Measurements from ENCODE around the gene TRAF3IP1. TPM values are rescaled to one million over a fixed set of nuclear protein-coding genes. Genes with fewer than 3 reads are reported as not detected.

Gene TRAF3IP1
- total RNA-seq, 2 experiments from 2014 or later: 8.6 to 8.7 TPM

DNA sequence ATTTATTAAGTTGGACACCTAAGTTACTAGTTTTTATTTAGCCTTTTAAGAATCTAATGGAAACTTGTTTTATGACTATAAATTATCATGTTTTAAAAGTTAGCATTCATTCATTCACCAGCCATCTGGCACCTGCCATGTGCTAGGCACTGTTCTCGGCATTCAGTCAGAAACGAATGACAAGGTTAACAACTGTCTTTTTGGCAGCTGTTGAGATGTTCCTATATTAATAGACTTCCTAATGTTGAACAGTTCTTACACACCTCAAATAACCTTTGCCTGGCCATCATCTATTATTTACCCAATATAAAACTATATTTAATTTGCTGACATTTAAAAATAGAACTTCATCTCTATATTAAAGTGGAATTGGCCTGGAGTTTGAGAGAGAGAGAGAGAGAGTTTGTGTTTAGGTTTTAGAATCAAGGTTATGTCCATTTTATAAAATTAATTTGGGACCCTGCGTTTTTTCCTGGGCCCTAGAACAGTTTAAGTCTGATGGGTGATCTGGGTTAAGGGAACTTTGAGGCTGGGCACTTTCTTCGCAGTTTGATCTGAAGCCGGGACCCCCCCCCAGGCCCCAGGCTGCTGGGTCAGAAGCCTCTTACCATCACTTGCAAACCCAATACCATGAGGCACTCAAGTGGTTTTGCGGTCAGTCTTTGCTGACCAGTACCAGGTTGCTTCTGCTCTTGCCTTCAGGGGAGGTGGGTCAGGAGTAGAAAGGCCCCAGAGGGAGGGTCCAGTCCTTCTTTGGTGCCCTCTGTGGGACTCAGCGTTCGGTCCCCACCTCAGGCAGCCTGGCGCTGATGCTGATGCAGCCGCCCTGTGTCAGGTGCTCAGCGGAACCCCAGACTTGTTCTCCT, 58.1 kb downstream of the TRAF3IP1 start:
- H3K4me1 Mint-ChIP-seq: peaks cover 33% of the 10 kb centered on the region
- no peaks in the 10 kb centered on the region for H3K9me3 Mint-ChIP-seq
- no peak overlapping the region for H3K27ac Mint-ChIP-seq
- H3K27me3 Mint-ChIP-seq: no peaks in the 10 kb centered on the region
- peaks cover 13% of the 10 kb centered on the region for H3K36me3 Mint-ChIP-seq
- ATAC-seq (ENCODE audit: low read depth) (no peak), DNase-seq (no peak)
- POLR2A ChIA-PET: no interaction called here
- no peak overlapping the region for H3K4me3 Mint-ChIP-seq

DNA sequence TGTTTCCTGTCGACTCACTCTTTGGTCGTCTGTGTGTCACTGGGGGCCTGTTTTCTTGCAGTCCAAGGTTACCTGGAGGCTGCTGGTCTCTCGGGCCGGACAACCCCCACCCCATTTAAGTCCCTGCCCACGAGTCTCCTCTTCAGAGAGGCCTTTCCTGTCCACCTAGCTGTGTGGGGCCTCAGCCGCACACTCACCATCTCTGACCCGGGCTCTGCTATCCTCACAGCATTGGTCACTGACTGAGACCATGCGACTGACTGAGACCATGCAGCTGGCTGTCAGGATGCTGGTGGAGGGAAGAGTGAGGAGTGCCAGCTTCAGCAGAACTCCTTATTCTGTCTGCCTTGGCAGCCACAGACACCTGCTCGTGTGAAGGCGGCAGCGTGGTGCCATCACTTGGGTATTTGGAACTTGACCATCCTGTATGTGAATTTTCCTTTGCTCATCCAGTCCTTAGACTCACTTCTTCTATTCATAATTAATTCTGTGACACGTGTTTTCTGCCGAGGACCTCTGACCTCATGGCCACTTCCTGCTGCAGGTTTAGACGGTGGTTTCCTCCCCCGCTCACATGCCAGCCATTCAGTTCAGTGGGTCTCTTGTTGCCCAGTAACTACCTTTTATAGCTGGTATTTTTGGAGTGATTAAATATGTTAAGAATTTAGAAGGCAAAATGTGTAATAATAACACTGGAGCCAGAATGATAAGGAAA, 58.9 kb downstream of the TRAF3IP1 start:
- H3K27ac Mint-ChIP-seq: peak overlapping the region; percentile 56
- peak; percentile 73 for ATAC-seq (ENCODE audit: low read depth)
- H3K36me3 Mint-ChIP-seq: peaks cover 9% of the 10 kb centered on the region
- peaks cover 33% of the 10 kb centered on the region for H3K4me1 Mint-ChIP-seq
- DNase-seq: peak; percentile 50
- no peaks in the 10 kb centered on the region for H3K27me3 Mint-ChIP-seq
- peak overlapping the region; percentile 60 for H3K4me3 Mint-ChIP-seq
- POLR2A ChIA-PET: no interaction called here
- H3K9me3 Mint-ChIP-seq: no peaks in the 10 kb centered on the region

DNA sequence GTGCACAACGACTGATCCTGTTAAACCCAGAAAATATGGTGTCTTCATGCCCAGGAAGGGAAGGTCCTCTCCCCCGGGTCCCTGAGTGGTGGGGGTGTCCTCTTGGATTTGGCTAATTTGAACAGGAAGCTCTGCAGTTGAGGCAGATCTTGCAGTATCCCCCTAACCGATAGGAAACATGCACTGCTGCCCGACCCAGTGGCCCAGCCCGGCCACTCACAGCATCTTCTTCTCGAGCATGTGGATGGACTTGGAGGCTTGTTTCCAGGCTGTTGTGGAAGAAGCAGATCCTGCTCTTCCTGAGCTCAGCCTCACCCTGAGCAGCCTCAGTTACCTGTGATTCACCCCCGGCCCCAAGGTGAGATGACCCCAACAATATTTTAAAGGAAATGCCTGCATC, 60.0 kb downstream of the TRAF3IP1 start:
- Mint-ChIP-seq H3K4me3 (no peak overlapping the region), H3K4me1 (peaks cover 32% of the 10 kb centered on the region), H3K27ac (no peak overlapping the region), H3K27me3 (no peaks in the 10 kb centered on the region), H3K36me3 (peaks cover 4% of the 10 kb centered on the region), H3K9me3 (no peaks in the 10 kb centered on the region)
- POLR2A ChIA-PET: no interaction called here
- no peak for ATAC-seq (ENCODE audit: low read depth)
- no peak for DNase-seq

DNA sequence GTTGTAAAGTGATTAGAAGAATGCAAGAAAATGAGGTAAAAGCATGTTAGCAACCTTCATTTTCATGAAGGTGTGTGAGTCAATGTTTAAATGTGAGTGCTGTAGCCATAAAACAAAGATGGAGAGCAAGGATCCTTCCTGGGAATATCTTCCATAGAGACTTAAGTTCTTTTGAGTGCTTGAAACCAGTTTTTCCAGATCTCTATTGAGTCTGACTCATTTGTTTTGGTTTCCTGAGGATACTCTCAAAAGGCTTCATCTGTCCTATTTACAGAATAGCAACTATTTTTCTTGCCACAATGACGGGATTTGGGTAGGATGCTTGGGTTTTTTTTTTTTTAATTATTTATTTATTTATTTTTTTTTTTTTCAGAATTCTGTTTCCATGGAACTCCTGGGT, 60.5 kb downstream of the TRAF3IP1 start:
- DNase-seq: no peak
- no peak overlapping the region for H3K4me3 Mint-ChIP-seq
- peaks cover 32% of the 10 kb centered on the region for H3K4me1 Mint-ChIP-seq
- POLR2A ChIA-PET: no interaction called here
- peaks cover under 1% of the 10 kb centered on the region for H3K9me3 Mint-ChIP-seq
- no peaks in the 10 kb centered on the region for H3K27me3 Mint-ChIP-seq
- peaks cover 4% of the 10 kb centered on the region for H3K36me3 Mint-ChIP-seq
- no peak overlapping the region for H3K27ac Mint-ChIP-seq
- ATAC-seq (ENCODE audit: low read depth): no peak

DNA sequence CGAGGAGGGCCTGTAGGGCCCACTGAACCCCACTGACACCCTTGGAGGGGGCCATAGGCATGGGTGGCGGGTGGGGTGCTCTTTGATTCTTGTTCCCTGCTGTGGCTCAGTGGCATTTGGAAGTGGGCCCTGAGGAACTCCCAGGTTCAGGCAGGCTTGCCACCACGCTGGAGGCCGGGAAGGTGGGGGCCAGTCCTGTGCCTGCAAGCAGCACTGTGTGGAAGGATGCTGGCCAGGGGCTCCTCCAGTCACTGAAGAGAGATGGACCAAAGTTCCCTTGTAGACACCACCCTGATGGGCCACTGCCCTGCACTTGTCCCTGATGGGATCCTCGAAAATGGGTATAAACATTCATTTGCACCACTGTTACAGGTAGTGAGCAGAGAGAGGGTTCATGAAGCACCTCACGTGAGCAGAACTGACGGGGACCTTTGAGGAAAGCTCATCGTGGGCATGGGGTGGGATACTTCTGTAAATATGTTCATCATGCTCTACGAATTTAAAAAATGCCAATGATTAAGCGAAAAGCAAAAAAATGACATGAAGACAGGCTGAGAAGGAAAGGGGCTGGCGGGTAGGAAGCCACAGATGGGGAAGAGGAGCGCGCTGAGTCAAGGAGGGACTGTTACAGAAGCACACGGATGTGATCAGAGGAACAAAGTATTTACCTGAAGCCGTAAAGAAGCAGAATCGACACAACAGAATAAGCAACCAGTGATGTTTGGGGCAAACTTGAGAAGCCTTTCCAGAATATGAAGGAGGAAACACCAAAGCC, 61.2 kb downstream of the TRAF3IP1 start:
- ATAC-seq (ENCODE audit: low read depth) (no peak), DNase-seq (no peak)
- peak overlapping the region; percentile 66 for H3K27ac Mint-ChIP-seq
- peaks cover 32% of the 10 kb centered on the region for H3K4me1 Mint-ChIP-seq
- peaks cover 2% of the 10 kb centered on the region for H3K9me3 Mint-ChIP-seq
- POLR2A ChIA-PET: no interaction called here
- peaks cover 4% of the 10 kb centered on the region for H3K36me3 Mint-ChIP-seq
- no peak overlapping the region for H3K4me3 Mint-ChIP-seq
- no peaks in the 10 kb centered on the region for H3K27me3 Mint-ChIP-seq

DNA sequence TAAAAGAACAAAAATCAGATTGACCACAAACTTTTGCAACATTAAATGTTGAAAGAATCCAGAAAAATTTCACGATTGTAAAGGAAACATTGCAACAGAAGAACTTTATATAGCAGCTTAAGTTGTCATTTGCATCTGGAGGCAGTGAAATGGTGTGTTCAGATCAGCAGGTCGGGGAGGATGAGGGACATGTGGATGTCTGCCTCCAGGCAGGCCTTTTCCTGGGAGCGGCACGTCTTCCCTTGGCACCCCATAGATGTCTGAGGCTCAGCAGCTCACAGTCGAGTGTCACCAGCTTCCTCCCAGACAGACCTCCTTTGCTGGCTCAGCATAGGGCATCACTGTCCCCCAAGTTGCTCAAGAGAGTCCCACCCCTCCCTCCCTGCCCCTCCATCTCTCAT, 62.1 kb downstream of the TRAF3IP1 start:
- Mint-ChIP-seq H3K27me3 (no peaks in the 10 kb centered on the region), H3K9me3 (peaks cover 2% of the 10 kb centered on the region), H3K4me3 (no peak overlapping the region), H3K4me1 (peaks cover 28% of the 10 kb centered on the region), H3K36me3 (peaks cover 4% of the 10 kb centered on the region), H3K27ac (no peak overlapping the region)
- ATAC-seq (ENCODE audit: low read depth): no peak
- POLR2A ChIA-PET: no interaction called here
- no peak for DNase-seq

DNA sequence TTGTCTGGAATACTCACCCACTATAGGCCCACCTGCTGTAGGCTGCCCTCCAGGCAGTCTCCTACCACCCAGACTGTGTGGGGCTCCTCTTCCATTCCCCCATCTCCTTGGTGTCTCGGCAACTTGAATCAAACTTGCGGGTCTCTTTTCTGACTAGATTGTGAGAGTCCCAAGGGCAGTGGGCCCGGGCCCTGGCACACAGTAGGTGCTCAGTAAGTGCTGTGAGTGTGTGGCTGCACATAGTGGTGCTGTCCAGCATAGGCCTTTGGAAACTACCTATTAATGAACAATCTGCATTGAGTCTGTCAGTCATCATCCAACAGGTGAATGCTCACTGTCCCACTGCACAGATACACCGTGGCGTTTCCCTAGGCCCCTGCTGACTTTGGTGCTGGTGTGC, 62.8 kb downstream of the TRAF3IP1 start:
- peaks cover 2% of the 10 kb centered on the region for H3K9me3 Mint-ChIP-seq
- no peak overlapping the region for H3K4me3 Mint-ChIP-seq
- H3K27ac Mint-ChIP-seq: no peak overlapping the region
- POLR2A ChIA-PET: no interaction called here
- ATAC-seq (ENCODE audit: low read depth): no peak
- no peaks in the 10 kb centered on the region for H3K27me3 Mint-ChIP-seq
- peaks cover 3% of the 10 kb centered on the region for H3K36me3 Mint-ChIP-seq
- no peak for DNase-seq
- peaks cover 27% of the 10 kb centered on the region for H3K4me1 Mint-ChIP-seq

DNA sequence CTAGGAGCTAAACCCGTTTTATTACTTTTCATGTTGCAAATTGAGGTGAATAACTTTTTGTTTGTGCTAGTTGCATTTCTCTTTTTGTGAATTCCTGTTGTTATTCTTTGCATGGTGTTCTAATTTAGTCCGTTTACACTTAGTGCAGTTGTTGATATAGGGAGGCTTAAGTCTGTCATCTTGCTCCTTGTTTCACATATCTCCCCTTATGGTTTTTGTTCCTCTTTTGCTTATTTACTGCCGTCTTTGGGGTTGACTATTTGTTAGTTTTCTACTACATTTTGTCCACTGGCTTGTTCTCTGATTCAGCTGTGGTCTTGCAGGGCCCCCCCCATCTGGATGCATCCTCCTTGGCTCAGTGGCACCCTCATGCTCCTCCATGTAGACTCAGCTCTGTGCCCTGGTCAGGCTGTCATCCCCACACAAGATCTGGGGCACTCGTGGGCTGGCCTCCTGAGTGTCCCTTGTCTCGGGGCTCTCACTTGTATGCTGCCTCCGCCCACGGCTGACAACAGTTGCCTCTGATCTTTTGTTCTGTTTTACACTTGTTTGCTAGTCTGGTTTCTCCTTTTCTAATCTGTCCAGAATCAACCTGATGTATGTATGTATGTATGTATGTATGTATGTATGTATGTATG, 63.5 kb downstream of the TRAF3IP1 start:
- H3K27me3 Mint-ChIP-seq: no peaks in the 10 kb centered on the region
- peaks cover 27% of the 10 kb centered on the region for H3K4me1 Mint-ChIP-seq
- no peak overlapping the region for H3K27ac Mint-ChIP-seq
- peaks cover 3% of the 10 kb centered on the region for H3K36me3 Mint-ChIP-seq
- no peak for ATAC-seq (ENCODE audit: low read depth)
- peaks cover 2% of the 10 kb centered on the region for H3K9me3 Mint-ChIP-seq
- no peak overlapping the region for H3K4me3 Mint-ChIP-seq
- POLR2A ChIA-PET: no interaction called here
- DNase-seq: no peak

DNA sequence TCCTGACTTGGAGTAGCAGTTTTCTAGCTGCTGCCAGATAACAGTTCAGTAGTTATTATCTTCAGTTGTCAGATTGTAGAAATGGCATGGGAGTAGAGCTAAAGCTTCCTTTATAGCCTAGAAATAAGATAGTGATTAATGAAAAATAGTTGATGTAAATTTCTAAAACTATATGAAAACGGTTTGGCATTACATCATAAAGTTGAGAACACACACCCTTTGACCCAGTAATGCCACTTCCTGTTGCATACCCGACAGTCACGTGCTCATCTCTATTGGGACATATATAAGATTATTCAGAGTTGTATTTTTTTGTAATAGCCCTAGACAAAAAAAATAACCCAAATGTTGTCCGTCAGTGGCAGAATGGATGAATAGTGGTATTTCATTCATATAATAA, 67.0 kb downstream of the TRAF3IP1 start:
- ATAC-seq (ENCODE audit: low read depth) (no peak), DNase-seq (no peak)
- Mint-ChIP-seq H3K27me3 (no peaks in the 10 kb centered on the region), H3K36me3 (no peaks in the 10 kb centered on the region), H3K4me1 (peaks cover 9% of the 10 kb centered on the region), H3K27ac (no peak overlapping the region), H3K9me3 (peaks cover 2% of the 10 kb centered on the region), H3K4me3 (no peak overlapping the region)
- POLR2A ChIA-PET: no interaction called here

DNA sequence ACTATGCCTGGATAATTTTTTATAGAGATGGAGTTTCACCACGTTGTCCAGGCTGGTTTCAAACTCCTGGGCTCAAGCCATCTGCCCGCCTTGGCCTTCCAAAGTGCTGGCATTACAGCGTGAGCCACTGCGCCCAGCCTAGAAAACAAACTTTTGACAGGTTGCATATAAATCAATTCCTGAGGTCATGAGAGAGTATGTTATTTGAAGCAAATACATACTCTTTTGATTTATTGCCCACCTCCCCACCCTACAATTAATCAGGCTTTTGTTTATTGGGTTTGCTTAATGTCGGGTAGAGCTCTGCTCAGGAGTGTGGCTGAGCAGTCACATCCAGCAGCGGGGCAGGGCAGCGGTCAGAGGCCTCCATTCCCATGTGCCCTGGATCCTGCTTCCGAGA, 68.5 kb downstream of the TRAF3IP1 start:
- H3K9me3 Mint-ChIP-seq: peaks cover 2% of the 10 kb centered on the region
- H3K36me3 Mint-ChIP-seq: no peaks in the 10 kb centered on the region
- POLR2A ChIA-PET: no interaction called here
- H3K27ac Mint-ChIP-seq: no peak overlapping the region
- DNase-seq (no peak), ATAC-seq (ENCODE audit: low read depth) (no peak)
- no peak overlapping the region for H3K4me3 Mint-ChIP-seq
- peaks cover 9% of the 10 kb centered on the region for H3K4me1 Mint-ChIP-seq
- H3K27me3 Mint-ChIP-seq: peaks cover 2% of the 10 kb centered on the region

DNA sequence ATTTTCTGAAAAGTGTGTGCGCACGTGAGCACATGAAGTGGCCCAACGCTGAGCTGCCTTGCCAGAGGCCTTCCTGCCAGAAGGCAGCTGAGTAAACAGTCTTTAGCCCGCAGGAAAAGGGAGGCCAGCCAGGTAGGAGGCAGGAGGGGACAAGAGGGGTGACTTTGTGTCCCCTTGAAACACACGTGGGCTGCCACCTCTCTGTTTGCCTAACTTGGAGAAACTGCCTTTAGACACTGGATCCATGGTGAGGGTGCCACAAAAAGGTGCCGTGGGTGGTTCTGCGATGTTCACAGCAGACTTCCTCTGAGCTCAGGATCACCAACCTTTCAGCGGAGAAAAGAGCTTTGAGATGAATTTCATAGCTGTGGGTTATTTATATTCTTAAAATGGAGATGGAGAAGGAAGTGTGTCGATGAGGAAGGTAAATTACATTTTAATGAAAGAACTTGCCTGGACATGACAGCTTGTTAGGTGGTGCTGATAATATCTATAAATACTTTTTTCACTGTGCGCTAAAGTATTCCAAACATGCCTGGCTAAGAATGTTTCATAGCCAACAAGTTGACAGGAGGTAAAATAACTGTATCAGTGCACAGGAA, 69.8 kb downstream of the TRAF3IP1 start:
- Mint-ChIP-seq H3K4me1 (peaks cover 9% of the 10 kb centered on the region), H3K4me3 (no peak overlapping the region), H3K9me3 (peaks cover 2% of the 10 kb centered on the region), H3K27ac (no peak overlapping the region), H3K36me3 (no peaks in the 10 kb centered on the region), H3K27me3 (peaks cover 2% of the 10 kb centered on the region)
- DNase-seq (no peak), ATAC-seq (ENCODE audit: low read depth) (no peak)
- POLR2A ChIA-PET: no interaction called here

DNA sequence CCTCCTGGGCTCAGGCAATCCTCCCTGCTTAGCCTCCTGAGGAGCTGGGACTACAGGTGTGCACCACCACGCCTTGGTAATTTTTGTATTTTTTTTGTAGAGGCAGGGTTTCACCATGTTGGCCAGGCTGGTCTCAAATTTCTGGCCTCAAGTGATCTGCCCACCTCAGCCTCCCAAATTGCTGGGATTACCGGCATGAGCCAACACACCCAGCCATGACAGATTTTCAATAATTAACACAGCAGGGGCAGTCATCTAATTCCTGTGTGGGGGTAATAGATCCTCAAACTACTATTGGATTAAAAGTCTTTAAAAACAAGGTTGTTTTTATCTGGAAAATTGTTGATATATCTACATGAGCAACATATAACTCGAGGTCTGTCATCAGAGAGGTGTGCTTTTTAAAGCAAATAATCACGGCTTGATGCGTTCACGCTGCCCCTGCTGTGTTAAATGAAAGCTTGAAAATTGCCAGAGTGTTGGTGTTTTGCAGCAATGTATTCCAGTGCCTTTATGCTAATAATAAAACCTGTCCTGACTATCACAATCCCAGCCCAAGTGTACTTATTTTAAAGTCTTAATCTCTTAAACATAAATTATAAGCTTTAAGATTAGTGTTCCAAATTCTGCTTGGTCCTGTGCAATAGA, 70.8 kb downstream of the TRAF3IP1 start:
- POLR2A ChIA-PET: no interaction called here
- H3K27ac Mint-ChIP-seq: no peak overlapping the region

More for the DNA sequence above, 70.8 kb downstream of the TRAF3IP1 start:
- Mint-ChIP-seq H3K4me1 (peaks cover 9% of the 10 kb centered on the region), H3K4me3 (no peak overlapping the region), H3K9me3 (no peaks in the 10 kb centered on the region), H3K27me3 (peaks cover 2% of the 10 kb centered on the region), H3K36me3 (no peaks in the 10 kb centered on the region)
- no peak for DNase-seq
- ATAC-seq (ENCODE audit: low read depth): no peak
